Hippocampal formation (tissue), 2 donors: Measurements from ENCODE around the gene ULBP3.
"Not testable (repeated sequence)": the region's sequence is repeated elsewhere in the genome, so short reads cannot be mapped to it uniquely, and the experiment has no call there.

Experiments
- DNase-seq, 2 donors: peaks; one replicate each; lab custom pipeline; 2025; lab: John Stamatoyannopoulos, UW

ULBP3 gene

DNA sequence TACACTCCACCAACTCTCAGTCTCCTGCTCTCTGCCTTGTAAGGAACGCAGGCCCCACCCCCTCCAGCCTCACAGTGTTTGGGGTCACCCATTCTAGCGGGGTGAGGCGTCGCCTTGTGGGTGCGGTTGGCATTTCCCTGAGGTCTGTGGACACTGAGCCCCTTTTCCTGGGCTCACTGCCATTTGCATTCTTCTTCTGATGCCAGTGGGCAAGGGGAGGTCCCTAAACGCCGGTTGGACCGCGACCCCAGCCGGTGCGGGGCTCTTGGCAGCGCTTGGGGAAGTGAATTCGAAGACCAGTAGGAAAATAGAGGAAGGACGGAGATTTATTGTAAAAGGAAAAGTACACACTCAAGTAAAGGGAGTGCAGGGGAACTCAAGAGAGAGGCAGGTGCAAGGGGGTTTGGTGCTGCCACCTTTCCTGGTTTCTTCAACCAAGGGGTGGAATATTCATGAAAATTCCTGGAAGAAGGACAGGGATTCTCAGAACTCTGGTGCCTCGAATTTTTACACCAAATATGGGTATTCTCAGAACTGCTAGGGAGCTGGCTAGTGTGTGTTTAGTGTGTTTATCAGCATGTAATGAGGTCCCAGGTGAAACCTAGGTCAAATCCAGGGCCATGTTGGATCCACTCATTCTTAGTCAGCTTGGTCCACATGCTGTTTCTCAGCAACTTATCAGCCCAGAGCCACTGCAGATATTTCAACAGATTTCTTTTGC, 53.5 kb downstream of the ULBP3 start:
- not testable (repeated sequence) for DNase-seq

DNA sequence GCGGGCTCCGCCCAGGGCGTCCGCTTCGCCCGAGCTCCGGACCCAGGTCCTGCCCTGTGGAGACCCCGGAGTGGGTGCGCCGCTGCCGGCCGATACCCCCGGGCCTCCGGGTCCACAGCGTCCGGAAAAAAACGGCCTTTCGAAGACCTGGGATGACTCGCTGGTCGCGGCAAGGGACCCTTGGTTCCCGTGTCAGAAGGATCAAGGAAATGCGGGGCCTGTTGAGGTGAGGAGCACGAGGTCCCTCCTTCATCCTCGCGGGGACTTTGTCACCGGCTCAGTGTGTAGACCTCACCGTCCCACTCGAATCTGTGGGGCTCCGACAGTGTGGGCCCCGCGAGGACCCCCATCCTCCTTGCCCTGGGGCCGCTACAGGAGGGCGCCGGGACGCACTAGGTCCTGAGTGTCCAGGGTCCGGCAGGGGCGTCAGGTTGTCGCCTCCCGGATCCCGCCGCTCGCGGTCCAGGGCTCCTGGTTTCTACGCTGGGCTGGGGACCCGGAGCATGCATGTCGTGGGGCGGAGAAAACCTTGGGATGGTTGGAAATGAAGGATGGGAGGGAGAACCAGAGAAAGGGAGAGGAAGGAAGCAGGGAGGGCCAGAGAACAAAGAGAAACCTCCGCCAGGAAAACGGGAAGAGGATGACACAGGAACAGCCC, 54.2 kb downstream of the ULBP3 start:
- DNase-seq: not testable (repeated sequence)

DNA sequence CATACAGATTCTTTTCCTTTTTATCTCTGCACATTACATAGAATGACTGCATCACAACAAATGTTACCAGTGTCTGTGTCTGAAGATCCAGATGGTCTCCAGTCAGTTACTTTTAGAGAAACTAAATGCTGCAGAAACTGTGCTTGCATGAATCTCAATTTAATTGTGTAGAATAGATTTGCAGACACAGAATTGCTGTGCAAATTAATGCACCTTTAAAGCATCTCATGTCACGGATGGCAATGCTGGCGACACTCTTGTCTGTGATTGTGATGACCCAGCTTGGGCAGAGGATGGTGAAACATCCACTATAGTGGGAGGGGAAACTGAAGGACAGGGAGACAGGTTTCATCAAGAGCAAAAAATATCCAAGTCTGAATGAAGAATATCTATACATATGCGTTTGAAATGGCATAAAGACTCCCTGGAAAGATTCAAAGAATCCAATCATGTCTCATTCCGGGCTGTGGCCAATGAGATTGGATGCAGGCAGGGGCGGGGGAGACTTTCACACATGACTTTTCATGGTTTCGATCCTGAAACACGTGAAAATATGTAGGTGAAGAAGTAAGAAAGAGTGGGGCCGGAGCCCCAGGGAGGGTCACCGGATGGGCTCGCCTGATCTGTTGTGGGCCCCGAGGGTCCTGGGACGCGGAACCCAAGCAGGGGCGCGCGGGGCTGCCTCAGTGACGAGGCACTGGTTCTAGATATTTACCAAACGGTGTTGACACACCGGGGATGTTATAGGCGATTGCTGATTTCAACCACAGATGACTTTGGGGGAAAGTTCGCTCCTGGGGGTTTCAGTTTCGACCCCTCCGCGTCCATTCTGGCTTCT, 54.9 kb downstream of the ULBP3 start:
- not testable (repeated sequence) for DNase-seq

DNA sequence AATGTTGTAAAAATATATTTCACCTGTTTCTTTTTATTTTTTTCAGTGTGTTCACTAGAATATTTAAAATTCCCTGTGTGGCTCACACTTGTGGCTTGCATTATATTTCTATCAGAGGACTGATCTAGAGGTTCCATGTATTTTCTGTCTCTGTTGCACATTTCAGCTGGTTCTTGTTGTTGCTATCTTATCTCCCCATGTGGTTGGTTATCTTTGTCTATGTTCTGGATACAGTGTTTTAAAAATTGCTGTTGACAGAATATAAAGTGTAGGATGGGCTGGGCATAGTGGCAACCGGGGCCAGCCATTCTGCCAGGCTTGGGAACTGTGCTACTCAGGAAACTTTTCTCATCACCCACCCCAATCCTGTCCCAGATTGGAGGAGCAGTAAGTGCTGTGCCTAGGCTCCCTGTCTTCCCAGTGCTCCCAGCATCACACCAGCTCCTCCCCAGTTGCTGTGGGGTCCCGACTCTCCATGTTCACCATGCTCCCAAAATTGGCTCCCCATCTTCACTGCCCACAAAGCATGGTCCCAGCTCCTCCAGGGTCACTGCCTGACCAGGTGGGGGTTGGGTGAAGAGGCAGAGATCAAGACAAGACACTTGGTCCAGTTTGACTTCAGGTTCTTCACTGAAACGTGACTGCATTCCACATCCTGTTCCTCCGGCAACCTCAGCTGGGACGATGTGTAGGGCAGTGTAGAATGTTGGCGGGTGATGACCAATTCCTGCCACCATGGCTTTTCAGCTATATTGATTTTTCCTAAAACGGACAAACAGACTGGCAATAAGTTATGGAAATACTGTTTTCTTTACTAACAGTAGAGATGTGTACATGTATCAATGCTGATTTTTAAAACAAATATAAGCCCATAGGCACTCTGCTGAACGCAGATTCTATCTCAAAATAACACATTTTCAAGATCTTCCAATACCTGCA, 55.8 kb downstream of the ULBP3 start:
- DNase-seq: not testable (repeated sequence)
